Measurements from ENCODE around the gene NR2C2AP. TPM values are rescaled to one million over a fixed set of nuclear protein-coding genes. Genes with fewer than 3 reads are reported as not detected.
A peak's percentile ranks its signal among the peaks of the same experiment; 100 is the strongest.

The NR2C2AP gene
- total and polyA plus RNA-seq, 2 of the 13 experiments (the other 11 are each of a cell fraction or from before 2014, with no cell fraction given): 12.2 to 26.8 TPM

- TF ChIP-seq CSRNP2 (CRISPR knock-in tag; conservative IDR thresholded peaks at IDR 0.05; ENCODE audit: low read depth): no peak
- TF ChIP-seq THYN1 (CRISPR knock-in tag; IDR thresholded peaks at IDR 0.05; ENCODE audit: borderline replicate concordance, low read depth): no peak
- TF ChIP-seq FOXJ3 (CRISPR knock-in tag; IDR thresholded peaks at IDR 0.05; ENCODE audit: borderline replicate concordance): peak; percentile 59; the same call in 1 of the 2 replicates
- TF ChIP-seq ZNF17 (CRISPR knock-in tag; IDR thresholded peaks at IDR 0.05): no peak
- TF ChIP-seq ZNF576 (CRISPR knock-in tag; IDR thresholded peaks at IDR 0.05): no peak
- TF ChIP-seq SRF (IDR thresholded peaks at IDR 0.05; ENCODE audit: low read depth, low read length): no peak
- TF ChIP-seq ZFP41 (CRISPR knock-in tag; IDR thresholded peaks at IDR 0.05; ENCODE audit: borderline replicate concordance): no peak; the same call in 1 of the 2 replicates
- peak; percentile 40; the same call in 1 of the 2 replicates for TF ChIP-seq ZBTB46 (CRISPR knock-in tag; IDR thresholded peaks at IDR 0.05; ENCODE audit: borderline replicate concordance)
- TF ChIP-seq PPARG (CRISPR knock-in tag; conservative IDR thresholded peaks at IDR 0.05): 0 out of 2 replicates have a peak, but pooled peaks have one; percentile 48
- peak; percentile 80 for TF ChIP-seq FOXP4 (CRISPR knock-in tag; IDR thresholded peaks at IDR 0.05)
- TF ChIP-seq NFYB (CRISPR knock-in tag; IDR thresholded peaks at IDR 0.05): no peak
- TF ChIP-seq ZNF746 (CRISPR knock-in tag; IDR thresholded peaks at IDR 0.05): peak; percentile 61; the same call in 1 of the 2 replicates
- TF ChIP-seq MAFK (conservative IDR thresholded peaks at IDR 0.05 in 1 of 2, IDR thresholded peaks at IDR 0.05 in 1 of 2; ENCODE audit: low read length in 2 of 2): no peak
- no peak for TF ChIP-seq RAD51 (IDR thresholded peaks at IDR 0.05; ENCODE audit: borderline replicate concordance)
- no peak for TF ChIP-seq ZNF570 (CRISPR knock-in tag; IDR thresholded peaks at IDR 0.05; ENCODE audit: borderline replicate concordance)
- peak; percentile 59; the same call in 1 of the 2 replicates for TF ChIP-seq TSC22D2 (CRISPR knock-in tag; IDR thresholded peaks at IDR 0.05; ENCODE audit: borderline replicate concordance)
- TF ChIP-seq HOXA7 (CRISPR knock-in tag; IDR thresholded peaks at IDR 0.05): no peak
- TF ChIP-seq ZNF619 (CRISPR knock-in tag; IDR thresholded peaks at IDR 0.05): peak; percentile 71; the same call in 1 of the 2 replicates
- TF ChIP-seq SOX6 (IDR thresholded peaks at IDR 0.05): no peak
- peak; percentile 70 for TF ChIP-seq SOX6 (CRISPR knock-in tag; IDR thresholded peaks at IDR 0.05)
- TF ChIP-seq ZNF569 (CRISPR knock-in tag; IDR thresholded peaks at IDR 0.05; ENCODE audit: borderline replicate concordance): no peak
- TF ChIP-seq HIVEP1 (CRISPR knock-in tag; IDR thresholded peaks at IDR 0.05): peak; percentile 54; the same call in 1 of the 2 replicates
- TF ChIP-seq CREM (IDR thresholded peaks at IDR 0.05): peak; percentile 37; the same call in 1 of the 2 replicates
- TF ChIP-seq CREM (CRISPR knock-in tag; IDR thresholded peaks at IDR 0.05): no peak
- 0 out of 2 replicates have a peak, but pooled peaks have one; percentile 81 for TF ChIP-seq ZNF225 (CRISPR knock-in tag; IDR thresholded peaks at IDR 0.05)
- TF ChIP-seq CCAR2 (optimal IDR thresholded peaks at IDR 0.05; ENCODE audit: low read depth, low read length): peak; percentile 71
Measured at GRCh38 chr19:19171821-19172532, 31.2 kb downstream of the NR2C2AP start (continued).

Data from HepG2 (cell line).